AG04449 (cell line): ENCODE measurements around the gene TRPV3.
"Not testable (repeated sequence)": the region's sequence is repeated elsewhere in the genome, so short reads cannot be mapped to it uniquely, and the experiment has no call there.

Experiments used
- CTCF ChIA-PET: fragments of 350-600 bp; formaldehyde crosslinking; extraction: SDS; loops from one replicate; lab custom pipeline; 2021; ENCODE audit warnings: antibody characterized with exemption; lab: Yijun Ruan, JAX
- POLR2A ChIA-PET: fragments of 400-600, 350-600 bp; formaldehyde crosslinking; extraction: SDS; loops from one replicate; lab custom pipeline; 2020; ENCODE audit warnings: antibody characterized with exemption, inconsistent platforms; lab: Yijun Ruan, JAX
- DNase-seq: peaks from one replicate; pipeline ENCODE4 v3.0.0-alpha.2; 2010; ENCODE audit warnings: low read depth, low spot score
- H3K4me3 ChIP-seq: 2 replicates; pipeline ENCODE4 v1.5.1; 2011; ENCODE audit warnings: low read depth, mild to moderate bottlenecking, control low read depth, low read length
- TF ChIP-seq, protein P1 (sequence below): IDR thresholded peaks from one replicate; pipeline ENCODE4 v1.5.1; 2011; ENCODE audit warnings: mild to moderate bottlenecking, moderate library complexity, low read length, control low read depth, inconsistent platforms; ENCODE audit not compliant: insufficient read depth; ENCODE audit errors: missing control alignments

Gene TRPV3

DNA sequence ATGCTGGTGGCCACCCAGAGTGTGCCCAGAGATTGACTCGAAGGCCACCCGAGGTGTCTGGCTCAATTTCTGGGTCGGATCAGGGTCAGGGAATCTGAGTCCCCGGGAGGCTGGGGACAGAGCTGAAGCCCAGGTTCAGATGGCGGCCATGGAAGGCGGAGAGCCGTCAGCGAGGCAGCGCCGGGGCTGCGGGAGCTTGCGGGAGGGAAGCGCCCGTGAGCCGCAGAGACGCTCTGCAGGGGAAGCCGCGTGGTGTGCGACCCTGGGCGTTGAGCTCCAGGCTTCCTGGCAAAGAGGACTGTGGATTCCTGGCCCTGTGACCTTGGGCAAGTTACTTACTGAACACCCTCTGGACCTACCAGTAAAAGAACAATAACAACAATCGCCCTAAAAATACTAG is 85.5 kb downstream of the TRPV3 start:
- DNase-seq: no peak
- TF ChIP-seq, protein P1, sequence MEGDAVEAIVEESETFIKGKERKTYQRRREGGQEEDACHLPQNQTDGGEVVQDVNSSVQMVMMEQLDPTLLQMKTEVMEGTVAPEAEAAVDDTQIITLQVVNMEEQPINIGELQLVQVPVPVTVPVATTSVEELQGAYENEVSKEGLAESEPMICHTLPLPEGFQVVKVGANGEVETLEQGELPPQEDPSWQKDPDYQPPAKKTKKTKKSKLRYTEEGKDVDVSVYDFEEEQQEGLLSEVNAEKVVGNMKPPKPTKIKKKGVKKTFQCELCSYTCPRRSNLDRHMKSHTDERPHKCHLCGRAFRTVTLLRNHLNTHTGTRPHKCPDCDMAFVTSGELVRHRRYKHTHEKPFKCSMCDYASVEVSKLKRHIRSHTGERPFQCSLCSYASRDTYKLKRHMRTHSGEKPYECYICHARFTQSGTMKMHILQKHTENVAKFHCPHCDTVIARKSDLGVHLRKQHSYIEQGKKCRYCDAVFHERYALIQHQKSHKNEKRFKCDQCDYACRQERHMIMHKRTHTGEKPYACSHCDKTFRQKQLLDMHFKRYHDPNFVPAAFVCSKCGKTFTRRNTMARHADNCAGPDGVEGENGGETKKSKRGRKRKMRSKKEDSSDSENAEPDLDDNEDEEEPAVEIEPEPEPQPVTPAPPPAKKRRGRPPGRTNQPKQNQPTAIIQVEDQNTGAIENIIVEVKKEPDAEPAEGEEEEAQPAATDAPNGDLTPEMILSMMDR: no peak
- ChIA-PET POLR2A (no interaction called here), CTCF (no interaction called here)
- no peak overlapping the region for H3K4me3 ChIP-seq

DNA sequence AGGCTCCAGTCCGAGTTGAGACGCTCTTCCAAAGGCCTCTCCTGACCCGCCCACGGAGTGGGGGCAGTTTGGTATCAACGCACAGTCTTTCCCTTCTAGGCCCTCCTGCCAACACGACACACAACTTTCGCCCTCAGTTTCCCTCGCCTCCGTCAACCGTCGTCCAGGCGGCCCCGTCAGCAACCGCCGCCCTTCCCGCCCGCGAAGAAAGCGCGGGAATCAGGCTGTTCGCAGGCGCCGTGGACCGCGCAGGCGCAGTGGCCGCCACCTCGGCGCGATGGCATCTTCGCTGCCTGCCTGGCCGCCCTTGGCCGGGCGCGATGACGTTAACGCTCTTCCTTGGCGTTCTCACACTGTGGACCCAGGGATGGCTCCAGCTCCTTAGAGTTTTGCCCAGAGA is 86.0 kb downstream of the TRPV3 start, which contains the start of gene SPATA22:
TSS of gene SPATA22 (minus strand) at position 221 of the 400 bp plus-strand sequence. CDS start 2,494 bp downstream, outside the sequence.
- no peak for DNase-seq
- no peak within 1 kb of the TSS for H3K4me3 ChIP-seq
- TF ChIP-seq, protein P1: no peak
- ChIA-PET CTCF (no interaction called here), POLR2A (no interaction called here)

DNA sequence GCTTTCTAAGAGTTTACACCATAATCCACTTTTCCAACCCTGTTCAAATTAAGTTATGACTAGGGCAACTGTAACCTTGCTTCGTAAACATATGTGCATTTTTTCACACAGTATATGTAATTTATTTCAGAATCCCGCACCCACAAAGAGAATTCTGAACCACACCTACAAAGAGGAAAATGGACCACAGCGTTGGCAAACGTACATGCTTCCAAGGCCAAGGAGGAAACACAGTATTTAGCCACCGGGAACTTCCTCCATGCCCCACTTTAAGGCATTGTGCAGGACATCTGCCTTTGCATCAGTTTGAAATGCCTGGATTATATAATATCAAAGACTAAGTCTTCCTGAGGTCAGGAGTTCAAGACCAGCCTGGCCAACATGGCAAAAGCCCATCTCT is 88.1 kb downstream of the TRPV3 start:
- ChIA-PET POLR2A (no interaction called here), CTCF (no interaction called here)
- H3K4me3 ChIP-seq: no peak overlapping the region
- no peak for DNase-seq
- TF ChIP-seq, protein P1: no peak

DNA sequence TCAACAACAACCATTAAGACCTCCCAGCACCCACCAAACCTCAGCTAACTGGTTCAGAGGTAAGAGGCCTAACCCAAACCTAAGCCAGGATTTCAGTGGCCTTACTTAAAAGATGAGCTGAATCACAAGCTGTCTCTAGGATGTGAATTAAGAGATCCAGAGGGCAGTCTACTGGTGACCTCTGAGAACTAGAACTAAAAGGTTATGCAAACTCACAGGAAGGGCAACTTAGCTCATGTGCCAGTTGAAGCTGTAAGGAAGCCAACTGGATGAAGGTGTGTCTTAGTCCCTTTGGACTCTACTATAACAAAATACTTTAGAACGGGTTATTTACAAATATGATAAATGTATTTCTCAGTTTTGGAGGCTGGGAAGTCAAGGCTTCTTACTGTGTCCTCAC is 91.3 kb downstream of the TRPV3 start:
- POLR2A ChIA-PET, H3K4me3 ChIP-seq, DNase-seq, CTCF ChIA-PET: not testable (repeated sequence)
